Middle frontal gyrus (tissue), 1 donor: Measurements from ENCODE around the gene CLDN20.
"Not testable (repeated sequence)": the region's sequence is repeated elsewhere in the genome, so short reads cannot be mapped to it uniquely, and the experiment has no call there.

ENCODE experiments used
- DNase-seq: peaks from one replicate; pipeline ENCODE4 v3.0.0-alpha.2; 2015; ENCODE audit warnings: low spot score; ENCODE audit errors: extremely low spot score

The CLDN20 gene

GRCh38 chr6:155268088-155268867 lies 4.5 kb downstream of the CLDN20 start:
- not testable (repeated sequence) for DNase-seq

- DNase-seq, result no peak
These were observed 6.0 kb downstream of the CLDN20 start for GRCh38 chr6:155269765-155270164.

- no peak for DNase-seq
These were observed 6.8 kb downstream of the CLDN20 start for GRCh38 chr6:155270561-155271091.

GRCh38 chr6:155271145-155271544 lies 7.3 kb downstream of the CLDN20 start:
- no peak for DNase-seq

DNA sequence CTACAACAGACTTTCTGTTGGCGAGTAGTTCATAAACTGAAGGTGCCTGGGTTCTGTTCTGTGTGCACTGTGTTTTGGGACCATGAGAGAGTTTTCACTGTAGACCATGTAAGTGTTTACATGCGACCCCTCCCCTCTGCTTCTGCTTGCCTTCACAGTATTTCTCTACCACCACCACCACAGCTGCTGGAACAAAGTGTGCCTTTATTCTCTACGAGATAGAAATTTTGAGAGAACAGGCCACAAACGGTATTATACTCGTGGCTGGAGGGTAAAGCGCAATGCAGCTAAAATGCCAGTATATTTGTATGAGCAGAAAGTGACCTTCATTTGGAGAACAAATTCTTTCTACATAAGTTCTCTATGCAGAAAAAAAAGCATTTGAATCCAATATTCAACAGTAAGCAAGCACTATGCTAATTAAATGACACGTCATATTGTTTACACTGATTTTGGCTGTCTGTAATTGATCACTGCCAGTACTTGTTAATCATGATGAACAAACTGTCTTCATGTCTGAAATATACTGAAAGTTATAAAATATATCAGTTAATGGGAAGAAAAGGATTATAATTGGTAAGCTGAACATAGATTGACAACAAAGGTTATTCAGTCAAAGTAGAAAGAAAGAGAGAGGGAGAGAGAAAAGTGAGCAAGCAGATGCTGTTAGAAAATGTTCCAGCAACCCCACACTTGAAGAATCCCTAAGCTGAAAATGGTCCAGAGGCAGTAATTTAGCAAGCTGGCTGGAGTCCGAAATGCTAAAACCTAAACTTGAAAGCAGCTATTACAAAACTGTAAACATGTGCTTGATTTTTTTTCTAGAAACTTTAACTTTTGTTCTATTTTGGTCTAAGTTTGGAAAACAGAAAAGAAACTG lies 8.8 kb downstream of the CLDN20 start:
- no peak for DNase-seq

DNA sequence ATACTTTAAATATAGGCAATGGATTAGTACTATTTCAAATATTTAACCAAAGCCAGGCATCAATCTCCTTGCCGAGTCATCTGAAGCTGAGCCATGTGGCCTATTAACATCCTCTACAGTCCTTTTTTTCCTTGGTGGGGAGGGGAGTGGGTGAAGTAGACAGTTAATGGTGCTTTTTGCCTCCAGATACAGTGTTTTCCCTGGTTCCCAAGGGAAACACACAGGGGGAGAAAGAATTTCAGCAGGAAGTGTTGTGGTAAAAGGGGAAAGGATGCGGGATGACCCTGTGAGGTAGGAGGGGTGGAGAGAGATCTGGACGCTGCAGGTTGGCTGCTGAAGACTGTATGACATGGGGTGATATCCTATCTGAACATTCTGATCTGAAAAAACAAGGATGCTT lies 9.6 kb downstream of the CLDN20 start:
- no peak for DNase-seq

DNA sequence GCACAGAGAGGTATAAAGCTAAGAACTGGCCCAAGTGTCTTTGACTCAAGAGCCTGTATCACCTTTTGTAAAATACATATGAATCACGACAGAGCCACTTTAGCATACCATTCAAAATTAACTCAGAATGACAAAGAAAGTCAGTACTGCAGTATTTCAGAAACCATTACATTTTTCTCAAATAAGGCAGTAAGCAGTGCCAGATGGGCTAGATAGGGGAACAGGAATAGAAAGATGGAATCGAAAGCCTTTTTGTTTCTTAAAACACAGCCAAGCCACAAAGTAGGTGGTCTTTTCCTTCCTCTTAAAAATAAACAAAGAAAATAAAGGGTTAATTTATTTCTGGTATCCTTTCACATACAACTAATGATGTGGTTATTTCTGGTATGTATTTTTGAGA lies 10.3 kb downstream of the CLDN20 start:
- no peak for DNase-seq

DNA sequence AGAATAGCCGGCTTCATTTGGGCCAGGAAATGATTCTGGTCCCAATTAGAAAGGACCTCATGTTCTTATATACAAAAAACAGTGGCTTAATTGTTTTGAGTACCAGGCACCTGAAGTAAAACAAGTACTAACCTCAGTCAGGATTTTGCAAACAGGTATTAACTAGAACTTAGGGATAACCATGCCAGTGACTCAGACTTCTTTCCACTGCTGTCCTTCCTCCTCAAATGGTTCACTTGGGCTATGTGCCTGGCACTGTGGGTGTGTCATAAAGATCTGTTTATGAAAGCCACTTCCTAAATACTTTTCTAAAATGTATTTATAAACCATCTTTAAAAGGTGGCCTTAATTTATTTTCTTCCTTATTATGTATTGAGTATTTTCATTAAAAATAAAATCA lies 10.7 kb downstream of the CLDN20 start:
- no peak for DNase-seq

DNA sequence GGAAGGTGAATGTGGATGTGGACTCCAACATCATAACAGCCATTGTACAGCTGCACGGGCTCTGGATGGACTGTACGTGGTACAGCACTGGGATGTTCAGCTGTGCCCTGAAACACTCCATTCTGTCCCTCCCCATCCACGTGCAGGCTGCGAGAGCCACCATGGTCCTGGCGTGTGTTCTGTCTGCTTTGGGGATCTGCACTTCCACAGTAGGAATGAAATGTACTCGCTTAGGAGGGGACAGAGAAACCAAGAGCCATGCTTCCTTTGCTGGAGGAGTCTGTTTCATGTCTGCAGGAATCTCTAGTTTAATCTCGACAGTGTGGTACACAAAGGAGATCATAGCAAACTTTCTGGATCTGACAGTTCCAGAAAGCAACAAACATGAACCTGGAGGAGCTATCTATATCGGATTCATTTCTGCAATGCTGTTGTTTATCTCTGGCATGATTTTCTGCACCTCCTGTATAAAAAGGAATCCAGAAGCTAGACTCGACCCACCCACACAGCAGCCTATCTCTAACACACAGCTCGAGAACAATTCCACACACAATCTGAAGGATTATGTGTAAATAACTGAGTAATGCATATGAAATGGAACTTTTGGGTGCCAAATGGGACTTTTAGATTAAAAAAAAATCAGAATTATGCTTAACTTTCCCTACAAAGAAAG lies 12.1 kb downstream of the CLDN20 start:
- no peak for DNase-seq

- no peak for DNase-seq
These were observed 12.8 kb downstream of the CLDN20 start for GRCh38 chr6:155276638-155277037.

DNA sequence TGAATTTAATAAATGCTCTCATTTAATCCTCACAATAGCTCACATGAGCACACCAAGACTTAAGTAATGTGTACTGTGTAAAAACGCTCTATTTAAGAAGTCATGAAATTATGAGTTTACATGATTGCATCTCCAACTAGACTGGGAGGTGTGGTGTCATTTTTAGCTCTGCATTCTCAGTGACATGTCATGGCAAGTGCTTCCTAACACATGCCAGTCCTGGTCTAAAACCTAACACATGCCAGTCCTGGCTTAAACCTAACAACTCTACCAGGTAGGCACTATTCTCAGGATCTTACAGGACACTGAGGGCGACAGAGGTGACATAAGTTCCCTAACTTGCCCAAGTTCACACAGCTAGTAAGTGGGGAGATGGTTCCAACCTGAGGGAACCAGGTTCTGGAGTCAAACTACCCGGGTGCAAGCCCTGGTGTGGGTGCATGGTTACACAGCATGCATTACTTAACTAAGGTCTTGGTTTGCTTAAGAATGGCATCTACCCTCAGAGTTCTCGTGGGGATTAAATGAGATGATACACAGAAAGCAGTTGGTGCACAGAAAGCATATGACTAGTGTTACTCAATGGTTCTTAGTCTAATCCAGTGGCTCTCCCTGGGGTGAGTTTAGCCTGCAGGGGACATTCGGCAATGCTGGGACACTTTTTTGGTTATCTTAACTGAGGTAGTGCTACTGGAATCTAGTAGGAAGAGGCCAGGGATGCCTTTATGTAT lies 14.7 kb downstream of the CLDN20 start:
- DNase-seq, result no peak

GRCh38 chr6:155284775-155285174 lies 21.0 kb downstream of the CLDN20 start:
- DNase-seq, result no peak

GRCh38 chr6:155287762-155288161 lies 23.9 kb downstream of the CLDN20 start:
- DNase-seq, result no peak

DNA sequence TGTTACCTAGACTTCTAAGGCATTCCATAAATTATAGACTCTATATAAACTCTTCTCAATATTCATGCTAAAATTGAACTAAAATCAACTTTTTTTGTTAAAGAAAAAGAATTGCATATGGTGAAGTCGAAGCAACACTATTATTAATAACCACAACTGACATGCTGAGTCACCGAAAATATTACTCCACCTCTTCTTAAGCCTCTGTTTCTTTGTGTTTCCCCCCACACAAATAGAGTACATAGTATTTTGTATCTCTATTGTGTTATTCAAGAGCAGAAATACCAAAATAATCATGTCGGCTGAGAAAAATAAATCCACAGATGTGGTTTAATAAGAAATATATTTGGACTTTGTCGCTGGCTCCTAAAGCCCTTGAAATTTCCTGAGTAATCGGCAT lies 26.7 kb downstream of the CLDN20 start:
- no peak for DNase-seq

- DNase-seq, result no peak
These were observed 27.5 kb downstream of the CLDN20 start for GRCh38 chr6:155291291-155291690.

- DNase-seq, result no peak
These were observed 28.9 kb downstream of the CLDN20 start for GRCh38 chr6:155292711-155293110.

DNA sequence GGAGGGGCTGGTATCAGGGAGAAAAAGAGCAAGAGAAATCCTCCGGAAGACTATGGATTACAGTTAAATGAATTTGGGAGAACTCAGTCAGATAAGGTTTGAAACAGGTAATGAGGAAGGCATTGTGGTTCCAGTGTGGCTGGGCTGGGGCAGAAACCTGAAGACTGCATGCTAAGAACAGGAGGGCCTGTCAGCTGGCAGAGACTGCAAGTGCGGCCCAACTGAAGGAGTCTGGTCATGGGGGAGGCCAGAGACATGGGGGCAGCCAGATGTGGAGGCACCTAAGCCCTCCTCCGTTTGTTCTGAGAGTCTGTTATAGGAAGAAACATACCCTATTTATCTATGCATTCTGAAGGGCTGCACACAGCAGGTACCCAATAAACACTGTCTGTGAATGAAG lies 33.9 kb downstream of the CLDN20 start:
- no peak for DNase-seq

DNA sequence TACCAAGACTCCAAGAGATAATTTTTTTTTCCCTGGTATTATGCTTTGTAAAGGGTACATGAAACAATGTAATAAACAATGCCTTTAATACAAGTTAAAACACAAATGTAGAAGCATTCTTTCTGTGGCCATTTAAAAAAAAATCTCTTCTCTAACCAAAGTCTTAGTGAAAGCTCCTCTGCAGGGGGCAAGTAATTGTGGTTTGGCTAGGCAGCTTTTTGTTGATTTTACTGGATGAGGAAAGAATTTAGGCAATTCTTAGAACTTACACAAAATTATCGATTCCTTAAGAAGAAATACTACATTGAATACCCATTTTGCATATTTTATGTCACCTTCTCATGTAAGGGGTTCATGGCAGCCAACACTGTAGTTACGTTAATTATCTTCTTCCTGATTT lies 38.1 kb downstream of the CLDN20 start:
- no peak for DNase-seq

DNA sequence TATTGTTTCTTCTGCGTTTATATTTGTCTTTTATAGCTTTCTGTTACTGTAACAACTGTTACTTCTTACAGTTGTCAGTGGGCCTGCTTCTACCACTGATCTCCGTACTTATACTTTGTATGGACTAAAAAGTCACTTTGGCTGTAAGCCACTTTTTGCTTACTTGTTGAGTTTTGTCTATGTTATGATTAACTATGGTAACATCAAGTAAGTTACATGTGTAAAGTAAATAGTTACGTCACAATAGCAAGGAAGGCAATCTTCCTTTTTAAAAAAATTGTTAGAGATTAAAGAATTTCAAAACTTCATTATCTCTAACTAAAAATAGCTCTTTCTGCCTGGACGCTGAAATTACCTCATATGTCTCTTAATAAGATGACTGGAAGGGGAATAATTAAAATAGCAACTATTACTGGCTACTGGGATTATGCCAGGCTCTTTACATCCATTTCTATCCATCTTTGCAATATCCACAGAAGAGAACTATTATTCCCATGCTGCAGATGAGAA lies 39.6 kb downstream of the CLDN20 start:
- no peak for DNase-seq

GRCh38 chr6:155306958-155307357 lies 43.1 kb downstream of the CLDN20 start:
- no peak for DNase-seq

DNA sequence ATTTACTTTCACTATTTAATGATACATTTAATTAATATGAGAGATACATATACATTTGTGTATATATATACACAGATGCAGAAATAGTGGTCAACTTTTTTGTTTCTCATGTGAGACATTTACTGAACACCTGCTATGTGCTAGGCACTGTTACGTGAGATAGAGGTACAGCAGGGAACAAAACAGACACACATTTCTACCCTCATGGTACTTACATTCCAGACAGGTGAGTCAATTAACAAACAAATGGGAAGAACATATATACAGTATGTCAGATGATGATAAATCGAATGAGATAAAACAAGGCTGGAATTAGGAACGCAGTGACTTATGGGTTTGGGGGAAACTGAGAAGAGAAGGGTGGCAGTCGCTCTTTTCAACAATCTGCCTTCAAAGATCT lies 45.3 kb downstream of the CLDN20 start:
- no peak for DNase-seq
